Natural killer cell (primary cell): ENCODE results near the gene PAOX. TPM values are rescaled to one million over a fixed set of nuclear protein-coding genes. Genes with fewer than 3 reads are reported as not detected.

Source experiments
- ATAC-seq, 3 donors: fragments of 150-1000 bp in 2 of 3; fragments of 200-7000 bp in 1 of 3; cut with Tn5 transposase; 1 replicate in 1 of 3; 2 replicates in 2 of 3; pipeline ENCODE4 v1.10.0; 2021; ENCODE audit warnings: mild to moderate bottlenecking in 2 of 3, moderate library complexity in 2 of 3
- DNase-seq, 2 donors: peaks; one replicate each; pipeline versions ENCODE4 v3.0.0 to v3.0.0-alpha.2; 2013 to 2021; ENCODE audit warnings: mixed read lengths in 1 of 2
- H3K27ac ChIP-seq: one replicate; pipeline ENCODE4 v1.5.1; 2013; ENCODE audit warnings: mild to moderate bottlenecking, low read length
- H3K27me3 ChIP-seq: one replicate; pipeline ENCODE4 v1.6.1; 2013; ENCODE audit warnings: low read length; ENCODE audit not compliant: control insufficient read depth, insufficient read depth
- H3K36me3 ChIP-seq: one replicate; pipeline ENCODE4 v1.6.1; 2013; ENCODE audit warnings: low read length; ENCODE audit not compliant: control insufficient read depth, insufficient read depth
- H3K4me1 ChIP-seq: one replicate; pipeline ENCODE4 v1.6.1; 2013; ENCODE audit warnings: low read length; ENCODE audit not compliant: control insufficient read depth, insufficient read depth
- H3K4me3 ChIP-seq: one replicate; pipeline ENCODE4 v1.5.1; 2013; ENCODE audit warnings: low read length
- H3K9me3 ChIP-seq: one replicate; pipeline ENCODE4 v1.6.1; 2013; ENCODE audit warnings: low read length; ENCODE audit not compliant: control insufficient read depth, insufficient read depth
- H3K27ac Mint-ChIP-seq, 2 donors: one replicate each; pipeline ENCODE4 v1.8.0; 2022; ENCODE audit warnings: mild to moderate bottlenecking in 2 of 2, mixed read lengths in 2 of 2, moderate library complexity in 1 of 2
- H3K27me3 Mint-ChIP-seq, 2 donors: one replicate each; pipeline ENCODE4 v1.8.0; 2022; ENCODE audit warnings: low read depth in 2 of 2, mixed read lengths in 2 of 2
- H3K36me3 Mint-ChIP-seq: one replicate; pipeline ENCODE4 v1.8.0; 2022; ENCODE audit warnings: mixed read lengths
- H3K4me1 Mint-ChIP-seq, 2 donors: one replicate each; pipeline ENCODE4 v1.8.0; 2022; ENCODE audit warnings: mixed read lengths in 2 of 2
- H3K4me3 Mint-ChIP-seq: one replicate; pipeline ENCODE4 v1.8.0; 2022; ENCODE audit warnings: mild to moderate bottlenecking, moderate library complexity, mixed read lengths
- H3K9me3 Mint-ChIP-seq, 2 donors: one replicate each; pipeline ENCODE4 v1.8.0; 2022; ENCODE audit warnings: mixed read lengths in 2 of 2
- CTCF ChIP-seq: fragments of 200-600 bp; IDR thresholded peaks from one replicate; pipeline ENCODE4 v1.8.0; 2022; ENCODE audit warnings: antibody characterized with exemption
- WGBS: methylation state at CpG from one replicate; pipeline ENCODE4 v1.1.7; 2013; ENCODE audit warnings: missing lambda C conversion rate; ENCODE audit not compliant: insufficient coverage; 5-methylcytosine and 5-hydroxymethylcytosine counted together
- intact Hi-C: fragments of 100-400 bp; cut with micrococcal nuclease; formaldehyde crosslinking; loops from one replicate; pipeline ENCODE4 v1.14.2; 2022
- total RNA-seq, 4 donors: library from RNA; stranded (reverse); fragments of 120-200 nt in 1 of 4; gene quantifications; one replicate each; pipeline versions ENCODE4 v1.2.3 to v1.2.4, GENCODE V29; 2013 to 2022

Gene PAOX
- total RNA-seq, 3 donors from 2014 or later (not counting 1 experiment from before 2014, with no cell fraction given) = 4.2 to 5.8 (median 5.5) TPM

GRCh38 chr10:133356549-133357284 is 22.3 kb upstream of the PAOX start:
- H3K36me3 ChIP-seq = no peaks in the 10 kb centered on the region
- no peaks in the 10 kb centered on the region for H3K27me3 Mint-ChIP-seq
- H3K4me3 ChIP-seq = peak overlapping the region; percentile 52
- peak overlapping the region; percentile 76 for H3K4me3 Mint-ChIP-seq
- no peak for TF ChIP-seq CTCF
- WGBS = 59% methylated on average over 27 of the region's 27 CpGs
- no peaks in the 10 kb centered on the region for H3K9me3 Mint-ChIP-seq
- no peaks in the 10 kb centered on the region for H3K4me1 Mint-ChIP-seq
- no peak overlapping the region for H3K27ac ChIP-seq
- DNase-seq (no peak), ATAC-seq (no peak)
- peaks cover 10% of the 10 kb centered on the region for H3K4me1 ChIP-seq
- H3K27me3 ChIP-seq = no peaks in the 10 kb centered on the region
- no peaks in the 10 kb centered on the region for H3K36me3 Mint-ChIP-seq
- H3K9me3 ChIP-seq = no peaks in the 10 kb centered on the region
- intact Hi-C loops = no loop called here
- H3K27ac Mint-ChIP-seq = no peak overlapping the region

- peak; percentile 91 to 95 (median 92) for ATAC-seq
- no peak within 1 kb of the TSS for H3K27ac Mint-ChIP-seq
Measured at GRCh38 chr10:133357285-133358161, 21.5 kb upstream of the PAOX start, which contains the start of gene FUOM. Gene FUOM (minus strand): TSS chr10:133358019. CDS start chr10:133358007, 12 bp downstream.

GRCh38 chr10:133358162-133358924 is 20.7 kb upstream of the PAOX start:
- Mint-ChIP-seq H3K27me3 (no peaks in the 10 kb centered on the region), H3K27ac (no peak overlapping the region), H3K36me3 (no peaks in the 10 kb centered on the region), H3K4me3 (no peak overlapping the region), H3K9me3 (no peaks in the 10 kb centered on the region), H3K4me1 (no peaks in the 10 kb centered on the region)
- DNase-seq (peak in 1 of 2 donors; percentile 33), ATAC-seq (no peak)
- WGBS = 89% methylated on average over 41 of the region's 41 CpGs
- Histone ChIP-seq H3K9me3 (no peaks in the 10 kb centered on the region), H3K4me3 (no peak overlapping the region), H3K36me3 (no peaks in the 10 kb centered on the region), H3K27ac (no peak overlapping the region), H3K4me1 (peaks cover 10% of the 10 kb centered on the region), H3K27me3 (no peaks in the 10 kb centered on the region)
- intact Hi-C loops = loop anchor here (1.0 kb wide), 1 partner anchor 36 kb away; the partner anchor contains the start of gene MTG1
- no peak for TF ChIP-seq CTCF

More at GRCh38 chr10:133357285-133358161, 21.5 kb upstream of the PAOX start, which contains the start of gene FUOM:
- Histone ChIP-seq H3K4me3 (peak within 1 kb of the TSS; percentile 52), H3K9me3 (no peaks in the 10 kb centered on the region), H3K27ac (no peak within 1 kb of the TSS), H3K36me3 (no peaks in the 10 kb centered on the region), H3K27me3 (no peaks in the 10 kb centered on the region), H3K4me1 (peaks cover 10% of the 10 kb centered on the region)
- Mint-ChIP-seq H3K36me3 (no peaks in the 10 kb centered on the region), H3K4me1 (no peaks in the 10 kb centered on the region), H3K27me3 (no peaks in the 10 kb centered on the region), H3K9me3 (no peaks in the 10 kb centered on the region), H3K4me3 (peak within 1 kb of the TSS; percentile 76)
- no peak for TF ChIP-seq CTCF
- intact Hi-C loops = loop anchor here (1.0 kb wide), 1 partner anchor 37 kb away; the partner anchor contains the start of gene MTG1
- peak; percentile 61 to 83 for DNase-seq
- under 1% methylated on average over 78 of the region's 83 CpGs for WGBS
